B cell (primary cell): Measurements from ENCODE around the gene TSEN15. TPM values are rescaled to one million over a fixed set of nuclear protein-coding genes. Genes with fewer than 3 reads are reported as not detected.

ENCODE experiments used
- ATAC-seq: fragments of 200-7000 bp; cut with Tn5 transposase; one replicate; pipeline ENCODE4 v1.10.0; 2021; ENCODE audit warnings: low read depth, mild to moderate bottlenecking, moderate number of reproducible peaks, moderate library complexity
- CTCF ChIA-PET: fragments of 350-600 bp; sonication (Branson Sonifier 250); formaldehyde crosslinking; loops from one replicate; lab custom pipeline; 2021; ENCODE audit warnings: antibody characterized with exemption, inconsistent platforms; lab: Charles Lee
- POLR2A ChIA-PET: fragments of 350-600 bp; sonication (Branson Sonifier 250); formaldehyde crosslinking; loops from one replicate; lab custom pipeline; 2021; ENCODE audit warnings: antibody characterized with exemption; lab: Charles Lee
- DNase-seq: peaks from one replicate; pipeline ENCODE4 v3.0.0; 2013
- H2AFZ ChIP-seq: 2 replicates; pipeline ENCODE4 v1.6.1; 2012; ENCODE audit warnings: mild to moderate bottlenecking, low read depth, low read length; ENCODE audit not compliant: insufficient read depth, poor library complexity, severe bottlenecking
- H3K27ac ChIP-seq, 2 donors: 1 replicate in 1 of 2; 2 replicates in 1 of 2; pipeline ENCODE4 v1.5.1; 2012 to 2013; ENCODE audit warnings: low read length in 2 of 2, mild to moderate bottlenecking in 2 of 2, moderate library complexity in 1 of 2
- H3K27me3 ChIP-seq, 4 experiments: fragments of 200-600 bp in 1 of 4; sonication (generic) in 1 of 4; replicated peaks in 1 of 4; 1 replicate in 2 of 4; 2 replicates in 2 of 4; pipeline versions ENCODE4 v1.6.1 to v1.7.0; 2013 to 2016; ENCODE audit warnings: low read length in 3 of 4, mild to moderate bottlenecking in 2 of 4, mixed read lengths in 1 of 4, moderate library complexity in 1 of 4; ENCODE audit not compliant: insufficient read depth in 4 of 4, control insufficient read depth in 3 of 4; ENCODE audit errors: control extremely low read depth in 1 of 4
- H3K36me3 ChIP-seq, 2 experiments: replicated peaks in 1 of 2; 1 replicate in 1 of 2; 2 replicates in 1 of 2; pipeline versions ENCODE4 v1.6.1 to v1.7.1; 2013; ENCODE audit warnings: low read length in 1 of 2; ENCODE audit not compliant: insufficient read depth in 2 of 2, control insufficient read depth in 1 of 2; ENCODE audit errors: control extremely low read depth in 1 of 2, extremely low read depth in 1 of 2
- H3K4me1 ChIP-seq, 2 donors: fragments of 200-600 bp in 1 of 2; sonication (generic) in 1 of 2; 1 replicate in 1 of 2; 2 replicates in 1 of 2; pipeline versions ENCODE4 v1.5.1 to v1.6.1; 2013 to 2017; ENCODE audit warnings: low read length in 2 of 2; ENCODE audit not compliant: control insufficient read depth in 2 of 2, insufficient read depth in 2 of 2
- H3K4me2 ChIP-seq: replicated peaks from 2 replicates; pipeline ENCODE3; 2012; ENCODE audit warnings: mild to moderate bottlenecking, low read depth, low read length; ENCODE audit not compliant: poor library complexity, severe bottlenecking
- H3K4me3 ChIP-seq, 5 experiments: fragments of 200-600 bp in 1 of 5; sonication (generic) in 1 of 5; 1 replicate in 3 of 5; 2 replicates in 2 of 5; pipeline versions ENCODE4 v1.5.1 to v1.7.0; 2011 to 2016; ENCODE audit warnings: low read length in 4 of 5, mild to moderate bottlenecking in 4 of 5, low read depth in 2 of 5, control low read depth in 1 of 5, moderate library complexity in 1 of 5; ENCODE audit not compliant: insufficient read depth in 1 of 5; ENCODE audit errors: control extremely low read depth in 1 of 5, extremely low read depth in 1 of 5
- H3K79me2 ChIP-seq: fragments of 200-600 bp; sonication (generic); one replicate; pipeline ENCODE4 v1.6.0; 2016; ENCODE audit warnings: low read length; ENCODE audit not compliant: control insufficient read depth, insufficient read depth
- H3K9ac ChIP-seq: fragments of 200-600 bp; sonication (generic); 2 replicates; pipeline ENCODE4 v1.6.1; 2017; ENCODE audit warnings: mild to moderate bottlenecking, low read length, moderate library complexity
- H3K9me3 ChIP-seq, 3 donors: one replicate each; pipeline versions ENCODE4 v1.6.1 to v1.7.1; 2013; ENCODE audit warnings: low read length in 2 of 3; ENCODE audit not compliant: control insufficient read depth in 2 of 3, insufficient read depth in 1 of 3; ENCODE audit errors: control extremely low read depth in 1 of 3
- H4K20me1 ChIP-seq: 2 replicates; pipeline ENCODE4 v1.6.0; 2012; ENCODE audit warnings: mild to moderate bottlenecking, low read length; ENCODE audit not compliant: insufficient read depth, control insufficient read depth, poor library complexity, severe bottlenecking
- H3K27ac Mint-ChIP-seq: one replicate; pipeline ENCODE4 v1.8.0; 2021; ENCODE audit warnings: mixed read lengths
- H3K27me3 Mint-ChIP-seq: one replicate; pipeline ENCODE4 v1.8.0; 2021; ENCODE audit warnings: mixed read lengths
- H3K4me1 Mint-ChIP-seq: one replicate; pipeline ENCODE4 v1.8.0; 2021; ENCODE audit warnings: mixed read lengths
- H3K4me3 Mint-ChIP-seq: one replicate; pipeline ENCODE4 v1.8.0; 2021; ENCODE audit warnings: mixed read lengths
- H3K9me3 Mint-ChIP-seq: one replicate; pipeline ENCODE4 v1.8.0; 2022; ENCODE audit warnings: mixed read lengths; ENCODE audit not compliant: insufficient read depth
- CTCF ChIP-seq: fragments of 200-600 bp; IDR thresholded peaks from one replicate; pipeline ENCODE4 v1.8.0; 2022; ENCODE audit warnings: antibody characterized with exemption, mild to moderate bottlenecking
- EZH2 ChIP-seq: IDR thresholded peaks from 2 replicates; pipeline ENCODE4 v1.6.1; 2012; ENCODE audit warnings: borderline replicate concordance, low read depth, mild to moderate bottlenecking, moderate library complexity, low read length; ENCODE audit not compliant: insufficient read depth, poor library complexity, severe bottlenecking
- WGBS: methylation state at CpG from one replicate; pipeline ENCODE4 v1.1.5; 2013; ENCODE audit warnings: missing lambda C conversion rate; ENCODE audit not compliant: insufficient coverage; 5-methylcytosine and 5-hydroxymethylcytosine counted together
- intact Hi-C: fragments of 100-400 bp; cut with micrococcal nuclease; formaldehyde crosslinking; loops from one replicate; pipeline ENCODE4 v1.10.0; 2022
- polyA plus RNA-seq: library from polyadenylated mRNA; depleted of rRNA; stranded (reverse); fragments of >200 nt; gene quantifications from 2 replicates; pipeline ENCODE4 v1.2.3, GENCODE V29; 2012
- total RNA-seq, 2 donors: library from RNA; stranded (reverse); fragments of 120-200 nt in 1 of 2; gene quantifications; 1 replicate in 1 of 2; 2 replicates in 1 of 2; pipeline versions ENCODE4 v1.2.3 to v1.2.4, GENCODE V29; 2013 to 2022

The TSEN15 gene
- total and polyA plus RNA-seq, 2 donors (not counting 1 experiment from before 2014, with no cell fraction given) = 15.5 to 25.2 TPM

GRCh38 chr1:184062640-184063286, 11.2 kb downstream of the TSEN15 start:
- no peak for ATAC-seq
- Mint-ChIP-seq H3K27me3 (no peaks in the 10 kb centered on the region), H3K27ac (no peak overlapping the region), H3K9me3 (no peaks in the 10 kb centered on the region), H3K4me3 (no peak overlapping the region), H3K4me1 (no peaks in the 10 kb centered on the region)
- peaks cover 4 to 10% of the 10 kb centered on the region in 2 experiments for H3K36me3 ChIP-seq
- no peak overlapping the region for H3K4me2 ChIP-seq
- no peaks in the 10 kb centered on the region for H3K4me1 ChIP-seq
- H3K79me2 ChIP-seq = no peaks in the 10 kb centered on the region
- no peaks in the 10 kb centered on the region for H4K20me1 ChIP-seq
- no CpG with 5 or more reads among the region's 3 CpGs for WGBS
- H3K4me3 ChIP-seq = no peak overlapping the region
- DNase-seq = no peak
- H3K9me3 ChIP-seq = no peaks in the 10 kb centered on the region
- intact Hi-C loops = no loop called here
- no peaks in the 10 kb centered on the region for H3K27me3 ChIP-seq
- ChIA-PET POLR2A (no interaction called here), CTCF (no interaction called here)
- no peak overlapping the region for H3K9ac ChIP-seq
- TF ChIP-seq CTCF (no peak), EZH2 (no peak)
- no peak overlapping the region for H2AFZ ChIP-seq
- H3K27ac ChIP-seq = no peak overlapping the region

GRCh38 chr1:184065559-184065958, 14.0 kb downstream of the TSEN15 start:
- CTCF ChIA-PET = no interaction called here
- no peaks in the 10 kb centered on the region for H3K9me3 ChIP-seq
- H2AFZ ChIP-seq = no peak overlapping the region
- H3K79me2 ChIP-seq = no peaks in the 10 kb centered on the region
- no peaks in the 10 kb centered on the region for H3K4me1 ChIP-seq
- Mint-ChIP-seq H3K4me3 (no peak overlapping the region), H3K4me1 (no peaks in the 10 kb centered on the region), H3K27me3 (no peaks in the 10 kb centered on the region), H3K9me3 (no peaks in the 10 kb centered on the region), H3K27ac (no peak overlapping the region)
- H3K36me3 ChIP-seq = peaks cover 0 to 1% of the 10 kb centered on the region in 2 experiments
- H3K27ac ChIP-seq = no peak overlapping the region
- DNase-seq (no peak), ATAC-seq (no peak)
- intact Hi-C loops = no loop called here
- no peak overlapping the region for H3K4me2 ChIP-seq
- H4K20me1 ChIP-seq = no peaks in the 10 kb centered on the region
- TF ChIP-seq CTCF = no peak
- TF ChIP-seq EZH2 = no peak
- no peaks in the 10 kb centered on the region for H3K27me3 ChIP-seq
- POLR2A ChIA-PET = no interaction called here
- no peak overlapping the region for H3K9ac ChIP-seq
- H3K4me3 ChIP-seq = no peak overlapping the region
